CD4-positive, alpha-beta T cell treated with Interleukin-12 subunit alpha and Interleukin-12 subunit beta, for 1 hour (primary cell): ENCODE results near the gene SETD6.
"Not testable (repeated sequence)": the region's sequence is repeated elsewhere in the genome, so short reads cannot be mapped to it uniquely, and the experiment has no call there.

ENCODE experiments used
- DNase-seq: peaks from one replicate; pipeline ENCODE4 v3.0.0-alpha.2; 2020

Gene SETD6

DNA sequence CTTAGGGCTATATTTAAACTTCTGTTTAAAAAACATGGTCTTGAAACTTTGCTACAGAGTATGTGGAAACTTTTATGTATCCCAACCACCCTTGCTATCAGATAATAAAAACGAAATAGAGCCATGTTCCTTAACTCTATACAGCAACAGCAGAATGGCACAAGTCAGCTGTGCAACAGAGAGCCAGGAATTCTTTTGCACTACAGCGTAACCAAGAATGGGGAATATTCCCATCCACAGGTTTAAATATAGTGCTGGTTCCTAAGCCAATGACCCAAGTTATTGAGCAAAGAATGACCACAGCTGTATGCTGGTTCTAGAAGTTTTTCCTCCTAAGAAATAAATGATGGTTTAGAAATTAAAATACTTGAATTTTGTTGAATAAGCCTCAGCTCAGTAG lies 33.1 kb downstream of the SETD6 start:
- DNase-seq = no peak

DNA sequence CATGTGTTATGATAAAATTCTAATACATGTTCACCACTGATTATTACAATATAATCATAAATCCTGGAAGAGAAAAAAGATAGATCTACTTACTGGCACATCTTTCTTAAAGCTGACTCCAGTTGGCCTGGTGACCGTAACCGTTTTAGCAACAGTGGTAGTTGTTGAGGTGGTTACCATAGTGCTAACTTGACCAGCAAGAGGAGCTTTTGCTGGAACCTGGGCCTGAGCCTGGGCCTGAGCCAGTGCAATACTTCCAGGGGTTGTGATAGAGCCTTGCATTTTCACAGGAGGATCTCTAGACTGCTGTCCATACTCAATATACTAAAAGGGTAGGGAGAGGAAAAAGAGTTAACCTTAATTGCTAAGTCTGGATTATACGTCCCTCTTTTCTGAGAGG lies 36.2 kb downstream of the SETD6 start:
- DNase-seq = no peak

DNA sequence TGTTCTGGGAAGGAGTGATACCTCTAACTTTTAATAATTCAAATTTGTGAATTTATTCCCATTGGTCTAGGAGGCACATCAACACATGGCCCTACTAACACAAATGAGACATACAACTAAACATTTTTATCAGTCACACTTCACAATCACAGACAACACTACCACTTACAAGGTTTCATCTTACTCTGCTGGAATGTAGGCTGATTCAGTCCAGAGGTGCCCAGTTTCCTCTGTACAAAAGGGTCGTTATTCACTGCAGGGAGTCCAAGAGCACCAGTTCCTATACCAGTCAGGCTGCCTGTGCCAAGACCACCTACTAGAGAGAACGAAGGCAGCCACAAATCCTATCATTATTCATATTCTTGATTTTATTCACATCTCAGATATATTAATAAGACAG lies 41.4 kb downstream of the SETD6 start:
- no peak for DNase-seq

DNA sequence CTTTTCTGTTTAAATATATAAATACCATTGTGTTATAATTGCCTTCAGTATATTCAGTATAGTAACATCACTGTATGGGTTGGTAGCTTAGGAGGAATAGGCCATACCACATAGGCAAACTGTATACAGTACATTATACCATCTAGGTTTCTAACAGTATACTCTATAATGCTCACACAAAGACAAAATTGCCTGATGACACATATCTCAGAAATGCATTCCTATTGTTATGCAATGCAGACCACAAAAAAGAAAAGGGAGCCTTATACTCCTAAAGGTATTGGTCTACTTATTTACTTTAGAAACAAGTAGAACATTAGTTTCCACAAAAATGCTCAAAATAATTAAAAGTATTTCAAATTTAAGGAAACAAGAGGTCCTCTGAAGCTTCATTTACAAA lies 47.9 kb downstream of the SETD6 start:
- no peak for DNase-seq

DNA sequence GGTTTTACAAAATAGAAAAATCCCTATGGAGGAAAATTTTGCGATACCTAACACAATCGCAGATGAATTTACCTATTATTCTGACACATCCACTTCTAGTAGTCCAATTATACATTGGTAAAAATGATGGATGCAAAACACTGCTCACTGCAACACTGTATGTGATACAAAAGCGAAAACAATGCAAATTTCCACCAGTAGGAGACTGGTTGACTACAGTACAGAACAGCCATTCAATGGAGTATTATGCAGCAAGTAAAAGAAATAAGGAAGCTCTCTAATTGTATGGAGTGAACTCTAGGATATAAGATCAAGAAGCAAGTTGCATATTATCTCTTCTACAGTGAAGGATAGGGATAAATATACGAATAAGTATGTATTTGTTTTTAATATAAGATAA lies 48.5 kb downstream of the SETD6 start:
- DNase-seq = no peak

DNA sequence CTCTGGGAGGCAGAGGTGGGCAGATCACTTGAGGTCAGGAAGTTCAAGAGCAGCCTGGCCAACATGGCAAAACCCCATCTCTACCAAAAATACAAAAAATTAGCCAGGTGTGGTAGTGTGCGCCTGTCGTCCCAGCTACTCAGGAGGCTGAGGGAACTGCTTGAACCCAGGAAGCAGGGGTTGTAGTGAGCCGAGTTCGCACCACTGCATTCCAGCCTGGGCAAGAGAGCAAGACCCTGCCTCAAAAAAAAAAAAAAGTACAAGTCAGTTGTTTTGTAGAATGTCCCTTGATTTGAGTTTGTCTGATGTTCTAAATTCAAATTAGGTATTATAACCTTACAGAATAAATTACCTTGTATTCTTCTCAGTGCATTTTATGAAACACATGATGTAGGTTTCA lies 50.4 kb downstream of the SETD6 start:
- DNase-seq = not testable (repeated sequence)
